GM12801 (cell line): ENCODE data around the gene ALDH1A2.

Source experiments
- CTCF ChIP-seq: IDR thresholded peaks from one replicate; pipeline ENCODE4 v1.5.1; 2011; ENCODE audit warnings: control low read depth; ENCODE audit not compliant: insufficient read length; ENCODE audit errors: extremely low read depth

ALDH1A2 gene

DNA sequence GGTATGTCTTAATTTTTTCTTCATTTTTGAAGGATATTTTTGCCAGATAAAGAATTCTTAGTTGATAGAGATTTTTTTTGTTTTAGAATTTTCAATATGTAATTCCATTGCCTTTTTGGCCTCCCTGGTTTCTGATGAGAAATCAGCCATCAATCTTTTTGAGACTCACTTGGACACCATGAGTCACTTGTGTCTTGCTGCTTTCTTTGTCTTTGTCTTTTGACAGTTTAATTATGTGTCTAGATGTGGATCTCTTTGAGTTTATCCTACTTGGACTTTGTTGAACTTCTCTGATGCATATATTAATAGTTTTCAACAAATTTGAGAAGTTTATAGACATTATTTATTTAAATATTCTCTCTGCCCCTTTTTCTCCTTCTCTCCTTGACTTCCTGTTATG, 38.0 kb upstream of the ALDH1A2 start:
- TF ChIP-seq CTCF, result no peak

DNA sequence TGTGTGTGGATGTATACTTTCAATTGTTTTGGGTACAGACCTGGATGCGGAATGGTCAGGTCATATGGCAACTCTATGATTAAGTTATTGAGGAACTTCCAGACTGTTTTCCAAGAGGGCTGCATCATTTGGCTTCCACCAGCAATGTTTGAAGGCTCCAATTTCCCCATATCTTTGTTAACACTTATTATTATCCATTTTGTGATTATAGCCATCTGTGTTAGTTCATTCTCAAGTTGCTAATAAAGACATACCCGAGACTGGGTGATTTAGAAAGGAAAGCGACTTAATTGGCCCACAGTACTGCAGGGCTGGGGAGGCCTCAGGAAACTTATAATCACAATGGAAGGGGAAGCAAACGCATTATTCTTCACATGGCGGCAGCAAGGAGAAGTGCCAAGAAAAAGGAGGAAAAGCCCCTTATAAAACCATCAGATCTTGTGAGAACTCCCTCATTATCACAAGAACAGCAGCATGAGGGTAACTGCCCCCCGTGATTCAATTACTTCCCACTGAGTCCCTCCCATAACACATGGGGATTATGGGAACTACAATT, 31.1 kb upstream of the ALDH1A2 start:
- no peak for TF ChIP-seq CTCF

DNA sequence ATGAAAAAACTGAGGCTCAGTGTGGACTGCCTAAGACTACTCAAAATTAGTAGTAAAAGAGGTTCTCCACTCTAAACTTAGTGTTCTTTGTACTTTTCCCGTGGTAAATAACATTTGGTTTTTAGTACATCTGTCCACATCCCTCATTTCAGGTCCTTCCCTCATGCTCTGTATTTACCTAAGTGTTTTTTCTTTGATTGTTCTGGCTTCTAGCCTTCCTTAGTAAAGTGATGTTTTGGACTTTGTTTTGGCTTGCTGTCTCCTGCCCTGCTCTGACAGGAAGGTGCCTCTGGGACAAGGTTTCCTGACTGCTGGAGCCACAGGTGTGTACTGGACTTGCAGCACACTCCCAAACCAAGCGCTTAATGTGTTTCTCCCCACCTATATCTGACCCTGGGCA, 29.9 kb upstream of the ALDH1A2 start:
- TF ChIP-seq CTCF, result no peak

GRCh38 chr15:58087871-58088270, 22.4 kb upstream of the ALDH1A2 start:
- no peak for TF ChIP-seq CTCF

DNA sequence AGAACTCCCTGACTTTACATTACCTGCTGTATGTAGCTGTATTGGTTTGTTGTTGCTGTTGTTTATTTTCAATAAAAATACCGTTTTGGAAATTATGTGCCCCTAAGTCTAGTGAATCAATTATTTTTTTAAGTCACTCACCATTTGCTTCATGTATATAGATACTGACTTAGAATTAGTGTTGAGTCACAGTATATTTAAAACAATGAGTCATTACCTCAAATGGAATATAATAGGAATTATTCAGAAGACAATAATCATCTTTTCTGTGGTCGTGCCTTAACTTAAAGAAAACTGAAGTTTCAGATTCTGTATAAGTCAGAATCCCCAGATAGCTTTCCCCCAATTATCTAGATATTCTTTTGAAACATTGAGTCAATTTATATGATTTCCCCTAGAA, 21.0 kb upstream of the ALDH1A2 start:
- no peak for TF ChIP-seq CTCF

DNA sequence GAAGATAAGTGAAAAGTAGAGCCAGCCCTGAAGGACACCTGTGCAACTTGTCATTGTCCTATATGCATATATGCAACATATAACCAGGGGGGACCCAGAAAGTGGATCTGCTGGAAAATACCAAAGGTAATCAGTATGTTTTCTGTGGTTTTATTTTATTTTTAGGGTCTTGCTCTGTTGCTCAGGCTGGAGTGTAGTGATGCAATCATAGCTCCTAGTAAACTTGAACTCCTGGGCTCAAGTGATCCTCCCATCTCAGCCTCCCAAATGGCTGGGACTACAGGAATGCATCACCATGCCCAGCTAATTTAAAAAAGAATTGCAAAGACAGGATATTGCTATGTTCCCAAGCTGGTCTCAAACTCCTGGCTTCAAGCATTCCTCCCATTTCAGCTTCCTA, 18.0 kb upstream of the ALDH1A2 start:
- no peak for TF ChIP-seq CTCF

DNA sequence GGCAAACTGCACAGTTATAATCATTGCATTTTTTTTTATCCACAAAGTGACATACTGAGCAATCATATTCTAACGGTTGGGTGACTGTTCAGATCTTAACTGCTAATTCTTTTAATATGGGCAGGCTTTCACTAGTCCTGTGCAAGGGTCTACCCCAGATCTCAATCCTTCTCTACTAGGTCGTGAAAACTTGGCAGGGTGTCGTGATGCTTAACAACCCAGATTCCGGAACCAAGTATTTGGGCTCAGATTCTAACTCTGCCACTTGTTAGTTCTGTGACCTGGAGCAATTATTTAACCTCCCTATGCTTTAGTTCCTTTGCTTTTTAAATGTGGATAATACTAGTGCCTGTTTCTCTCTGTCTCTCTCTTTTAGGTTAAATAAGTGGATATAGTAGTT, 16.4 kb upstream of the ALDH1A2 start:
- no peak for TF ChIP-seq CTCF

DNA sequence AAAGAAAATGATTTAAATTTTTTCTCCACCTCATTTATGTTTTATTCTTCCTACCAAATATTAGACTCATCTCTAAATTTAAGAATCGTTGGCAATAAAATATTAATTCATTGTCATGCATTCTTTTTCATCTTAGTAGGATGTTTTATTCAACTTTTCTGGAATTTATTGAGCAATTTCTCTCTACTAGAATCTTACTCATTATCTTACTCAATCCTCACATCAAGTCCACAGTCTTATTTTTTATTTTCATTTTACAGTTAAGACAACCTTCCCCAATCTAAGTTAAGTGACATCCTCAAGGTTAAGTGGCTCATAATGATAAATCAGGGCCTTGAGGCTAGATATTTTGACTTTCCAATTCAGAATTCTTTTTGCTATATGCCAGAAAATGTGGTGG, 15.9 kb upstream of the ALDH1A2 start:
- no peak for TF ChIP-seq CTCF
